GM19240 (cell line): Measurements from ENCODE around the gene PMEPA1.

Experiments
- DNase-seq: peaks from one replicate; pipeline ENCODE4 v3.0.0; 2011; ENCODE audit warnings: low spot score; ENCODE audit not compliant: insufficient read length

PMEPA1 gene

DNA sequence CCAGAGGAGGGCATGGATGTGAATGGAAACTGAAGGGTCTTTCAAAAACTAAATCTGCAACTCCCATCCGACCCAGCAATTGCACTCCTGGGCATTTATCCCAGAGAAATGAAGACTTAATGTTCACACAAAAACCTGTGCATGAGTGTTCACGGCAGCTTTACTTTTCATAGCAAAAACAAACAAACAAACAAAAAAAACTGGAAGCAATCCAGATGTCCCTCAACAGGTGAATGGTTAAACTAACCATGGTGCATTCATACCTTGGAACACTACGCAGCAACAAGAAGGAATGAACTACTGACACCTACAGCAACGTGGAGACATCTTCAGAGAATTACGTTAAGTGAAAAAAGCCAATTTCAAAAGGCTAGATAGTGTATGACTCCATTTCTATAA is 32.2 kb downstream of the PMEPA1 start:
- no peak for DNase-seq

DNA sequence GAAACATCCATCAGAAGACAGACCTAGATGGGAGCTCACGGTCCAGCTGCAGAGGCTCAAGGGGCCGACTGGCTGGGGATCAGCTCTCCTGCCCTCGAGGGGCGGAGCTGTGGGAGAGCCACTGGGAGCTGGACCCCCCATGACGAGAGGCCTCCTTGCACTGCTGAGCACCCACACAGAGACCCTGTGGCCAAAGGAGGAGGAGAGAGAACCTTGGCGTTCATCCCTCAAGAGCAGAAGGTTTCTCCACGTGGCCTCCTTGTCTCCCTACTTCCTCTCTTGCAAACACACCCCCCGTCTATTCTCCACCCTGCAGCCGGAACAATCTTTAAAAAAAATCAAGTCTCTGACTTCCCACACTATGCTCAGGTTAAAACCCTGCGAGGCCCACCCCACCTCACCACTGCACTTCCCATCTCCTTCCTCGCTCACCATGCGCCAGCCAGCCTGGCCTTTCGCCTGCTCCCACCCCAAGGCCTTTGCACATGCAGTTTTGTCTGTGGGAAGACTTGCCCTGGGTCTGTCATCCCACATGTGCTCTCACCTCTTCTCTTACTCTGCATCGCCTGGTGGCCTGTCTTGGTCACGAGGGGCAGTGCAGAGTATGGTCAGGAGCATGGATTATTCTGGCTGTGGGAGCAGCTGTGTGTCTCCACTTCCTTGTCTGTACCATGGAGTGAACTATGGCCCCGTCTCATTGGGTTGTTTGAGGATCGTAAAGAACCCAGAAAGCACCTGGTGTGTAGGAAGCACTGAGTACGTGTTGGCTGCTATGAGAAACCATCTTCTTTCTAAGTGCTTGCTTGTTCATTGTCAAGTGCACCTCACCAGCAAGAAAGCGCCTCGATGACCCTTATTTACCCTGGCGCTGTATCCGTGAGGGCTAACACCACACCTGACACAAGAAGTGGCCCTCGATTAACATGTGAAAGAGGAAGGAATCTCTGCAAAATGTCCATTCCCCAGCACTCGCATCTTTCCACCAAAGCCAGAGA is 32.9 kb downstream of the PMEPA1 start:
- DNase-seq = no peak

DNA sequence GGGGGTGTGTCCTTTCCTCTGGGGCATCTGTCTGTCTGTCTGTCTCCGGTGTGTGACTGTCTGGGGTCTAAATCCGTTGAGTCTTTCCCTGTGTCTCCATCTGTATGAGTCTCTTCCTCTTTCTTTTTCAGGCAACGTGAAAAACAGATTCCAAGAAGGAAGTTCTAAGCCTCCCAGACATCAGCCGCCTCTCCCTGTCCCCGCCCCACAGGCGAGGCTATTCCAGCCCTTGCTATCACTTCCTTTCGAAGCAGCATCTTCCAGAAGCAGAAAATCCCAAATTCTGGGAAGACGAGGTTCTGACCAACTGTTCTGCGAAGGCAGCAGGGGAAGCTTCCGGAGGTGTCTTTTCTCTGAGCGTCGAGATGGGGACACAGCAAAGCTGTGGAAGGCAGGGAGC is 34.0 kb downstream of the PMEPA1 start:
- DNase-seq = no peak

DNA sequence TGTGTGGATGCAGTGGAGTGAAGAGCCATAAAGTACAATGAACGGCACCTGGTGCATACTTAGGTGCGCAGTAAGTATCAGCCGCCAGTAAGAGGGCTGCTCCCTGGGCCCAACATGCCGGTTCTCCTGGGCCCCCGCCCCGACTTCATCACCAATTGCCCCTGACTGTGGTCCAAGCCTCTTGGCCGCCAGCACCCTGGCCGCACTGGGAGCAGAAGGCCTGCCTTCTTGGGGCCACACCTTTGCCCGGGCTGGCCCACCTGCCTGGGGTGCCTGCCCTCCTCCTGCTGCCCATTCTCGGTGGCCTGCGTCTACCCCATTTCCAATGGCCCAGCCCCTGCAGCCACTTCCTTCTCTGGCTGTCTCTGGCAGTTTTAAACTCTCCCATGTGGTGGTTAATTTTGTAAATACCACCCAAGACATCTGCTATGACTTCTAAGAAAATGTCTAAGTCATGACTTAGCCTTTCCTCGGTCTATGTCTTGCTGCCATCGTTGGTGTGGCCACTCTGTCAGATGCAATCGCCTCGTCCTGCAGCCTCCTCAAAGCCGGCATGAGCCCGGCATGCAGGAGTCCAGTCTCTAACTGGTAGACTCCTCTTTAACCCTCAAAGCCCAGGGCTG is 36.8 kb downstream of the PMEPA1 start:
- DNase-seq = no peak

DNA sequence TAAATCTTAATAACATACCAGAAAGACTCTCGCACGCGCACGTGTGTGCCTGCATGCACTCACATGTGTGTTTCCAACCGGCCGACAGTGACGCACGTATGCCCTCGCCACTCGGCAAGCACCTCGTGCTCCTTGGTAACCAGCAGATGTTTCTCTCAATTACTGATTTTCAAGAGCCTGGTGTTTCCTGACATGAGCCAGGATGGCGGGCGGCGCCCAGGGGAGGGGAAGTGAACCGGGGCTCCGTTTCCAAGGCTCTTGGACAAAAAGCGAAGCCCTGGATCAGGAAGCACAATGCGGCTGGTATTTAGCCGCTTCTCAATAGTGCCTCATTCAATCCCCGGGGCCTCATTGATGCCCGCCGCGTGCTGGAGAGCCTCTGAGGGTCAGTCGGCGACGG is 37.7 kb downstream of the PMEPA1 start:
- no peak for DNase-seq

DNA sequence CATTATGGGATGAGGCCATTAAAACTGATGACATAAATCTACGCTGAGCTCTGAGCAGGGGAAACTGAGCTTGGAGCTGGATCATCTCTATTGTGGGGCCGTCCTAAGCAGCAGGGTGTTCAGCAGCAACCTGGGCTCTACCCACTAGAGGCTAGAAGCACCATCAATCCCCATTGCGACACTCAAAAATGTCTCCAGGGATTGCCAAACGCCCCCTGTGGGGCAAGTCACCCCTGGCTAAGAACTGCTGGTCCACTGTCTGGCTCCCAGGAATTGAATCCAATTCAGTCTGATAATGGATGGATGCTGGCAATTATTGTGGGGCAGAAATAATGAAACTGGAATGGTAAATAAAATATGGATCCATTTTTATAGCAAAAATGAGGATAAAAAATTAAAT is 38.2 kb downstream of the PMEPA1 start:
- no peak for DNase-seq

DNA sequence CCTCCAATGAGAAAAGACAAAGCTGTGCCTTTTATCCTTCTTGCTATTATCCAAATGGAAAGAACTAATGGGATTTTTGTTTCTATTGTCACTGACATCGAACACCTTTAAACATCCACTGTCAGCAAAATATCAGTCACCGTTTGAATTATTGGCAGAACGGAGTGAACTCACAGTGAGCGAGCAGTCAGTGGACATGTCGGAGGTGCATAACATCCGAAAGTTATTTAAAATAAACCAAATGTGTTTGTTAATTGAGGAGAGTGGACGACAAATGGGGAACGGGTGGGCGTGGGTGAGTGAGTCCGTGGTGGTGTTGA is 38.8 kb downstream of the PMEPA1 start:
- no peak for DNase-seq

DNA sequence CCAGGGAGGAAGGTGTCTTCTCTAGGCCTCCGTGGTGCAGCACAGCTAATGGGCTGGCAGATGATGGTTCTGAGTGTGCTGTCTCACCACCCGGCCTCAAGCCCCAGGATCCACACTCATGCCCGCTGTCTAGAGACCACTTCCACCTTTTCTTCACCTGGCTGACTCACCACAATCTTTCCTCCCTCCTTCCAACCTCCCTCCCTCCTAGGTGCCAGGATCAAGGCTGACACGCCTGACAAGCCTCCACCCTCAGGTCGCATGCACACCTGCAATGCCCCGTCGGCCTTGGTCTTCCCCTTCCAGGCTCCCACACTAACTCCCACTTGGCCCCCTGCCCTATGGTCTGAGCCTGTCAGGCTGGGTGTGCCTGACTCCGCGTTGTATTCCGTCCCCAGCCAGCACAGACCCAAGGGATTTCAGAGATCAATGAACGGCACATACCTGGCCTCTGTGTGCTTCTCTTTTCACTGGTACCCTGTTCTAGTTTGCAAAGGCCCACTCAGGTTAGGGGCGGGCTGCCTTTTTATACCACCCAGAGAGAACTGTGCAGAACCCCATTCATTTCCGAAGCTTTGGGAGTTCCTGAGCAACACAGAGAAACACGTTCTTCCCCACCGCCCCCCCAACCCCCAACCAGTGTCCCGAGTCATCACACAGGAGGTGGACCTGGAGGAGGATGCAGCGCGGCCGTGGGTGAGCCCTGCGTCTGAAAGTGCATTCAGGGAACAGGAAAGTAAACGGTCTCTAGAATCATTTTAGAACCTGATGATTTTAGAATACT is 39.3 kb downstream of the PMEPA1 start:
- no peak for DNase-seq

DNA sequence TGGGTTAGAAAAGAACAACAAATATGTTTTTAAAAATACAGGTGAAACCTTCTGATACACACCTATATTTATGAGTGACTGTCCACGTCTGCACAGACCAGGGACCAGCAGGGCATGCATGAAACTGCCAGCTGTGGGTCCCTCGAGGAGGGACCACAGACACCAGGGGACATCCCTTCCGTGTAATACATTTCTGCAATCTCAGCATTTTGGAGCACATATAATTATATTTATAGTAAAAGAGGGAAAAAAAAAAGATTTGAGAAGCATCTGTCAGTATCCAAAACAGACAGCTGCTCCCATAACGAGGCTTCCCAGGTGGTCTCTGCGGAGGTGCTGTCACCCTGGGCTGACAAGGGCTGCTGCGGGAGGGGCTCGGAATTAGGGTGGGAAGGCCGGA is 40.2 kb downstream of the PMEPA1 start:
- DNase-seq = no peak

DNA sequence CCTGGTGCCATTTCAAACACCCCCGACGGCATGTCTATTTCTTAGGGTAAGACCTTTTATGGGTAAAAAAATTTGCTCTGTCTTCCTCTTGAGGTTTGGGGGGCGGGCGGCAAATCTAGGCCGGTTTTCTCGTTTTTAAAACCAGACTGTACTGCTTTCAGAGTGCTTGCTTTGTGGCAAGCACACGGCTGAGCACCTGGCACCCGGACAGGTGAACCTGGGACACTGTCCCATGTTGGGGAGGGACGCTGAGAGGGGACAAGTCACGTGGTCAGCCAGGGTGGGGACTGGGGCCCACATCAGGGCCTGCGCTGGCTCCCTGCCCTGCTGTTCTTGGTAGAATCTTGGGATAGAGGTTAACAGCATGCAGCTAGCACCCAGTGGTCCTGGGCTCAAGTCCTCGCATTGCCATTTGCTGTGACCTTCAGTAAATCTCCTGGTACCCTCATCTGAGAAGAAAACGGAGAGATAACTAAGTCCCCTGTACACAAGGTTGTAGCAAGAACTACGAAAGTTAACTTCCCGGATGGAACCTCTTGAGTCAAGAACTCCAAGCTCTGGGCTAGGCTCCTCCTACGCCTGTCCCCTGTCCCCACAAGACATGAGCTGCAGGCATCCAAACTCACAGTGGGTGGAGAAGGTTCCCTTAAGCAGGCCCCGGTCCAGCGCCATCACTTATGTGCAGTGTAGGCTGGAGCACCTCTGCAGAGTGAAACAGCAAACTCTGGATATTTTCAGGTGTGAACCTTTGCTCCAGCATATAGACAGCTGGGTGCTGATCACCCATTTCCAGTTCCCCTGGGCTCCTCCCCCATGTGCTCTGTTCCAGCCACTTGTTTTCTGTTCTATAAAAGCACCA is 41.7 kb downstream of the PMEPA1 start:
- DNase-seq = no peak

DNA sequence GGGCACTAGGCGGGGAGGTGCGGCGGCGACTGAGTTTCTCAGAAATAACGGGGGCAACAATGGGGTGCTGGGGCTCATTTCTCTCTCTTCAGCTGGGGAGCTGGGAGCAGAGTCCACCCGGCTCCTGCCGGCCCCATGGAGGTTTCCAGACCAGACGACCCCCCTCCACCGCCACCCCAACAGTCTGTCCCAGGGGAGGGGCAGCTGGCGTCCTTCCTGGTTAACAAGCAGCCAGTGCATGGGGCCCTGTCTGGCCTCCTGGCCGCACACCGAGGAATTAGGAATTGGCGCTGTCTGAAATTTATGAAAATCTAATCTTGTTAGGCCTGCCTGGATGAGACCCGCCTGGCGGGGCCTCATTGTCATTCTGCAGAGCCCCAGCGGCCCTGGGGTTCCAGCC is 42.4 kb downstream of the PMEPA1 start:
- no peak for DNase-seq

DNA sequence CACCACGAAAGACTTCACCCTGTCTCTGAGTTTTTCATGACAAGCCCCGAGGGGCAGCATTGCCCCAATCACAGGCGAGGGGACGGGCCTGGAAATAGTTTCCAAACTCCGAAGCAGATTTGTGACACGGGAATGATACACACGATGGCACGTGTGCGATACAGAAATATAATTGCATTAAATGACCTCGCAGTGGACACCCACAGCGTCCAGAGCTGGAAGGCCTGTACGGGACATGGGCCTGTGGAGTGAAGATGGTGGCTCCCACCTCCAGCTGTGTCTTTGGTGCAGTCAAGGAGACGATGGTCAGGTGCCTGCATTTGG is 43.0 kb downstream of the PMEPA1 start:
- DNase-seq = no peak

DNA sequence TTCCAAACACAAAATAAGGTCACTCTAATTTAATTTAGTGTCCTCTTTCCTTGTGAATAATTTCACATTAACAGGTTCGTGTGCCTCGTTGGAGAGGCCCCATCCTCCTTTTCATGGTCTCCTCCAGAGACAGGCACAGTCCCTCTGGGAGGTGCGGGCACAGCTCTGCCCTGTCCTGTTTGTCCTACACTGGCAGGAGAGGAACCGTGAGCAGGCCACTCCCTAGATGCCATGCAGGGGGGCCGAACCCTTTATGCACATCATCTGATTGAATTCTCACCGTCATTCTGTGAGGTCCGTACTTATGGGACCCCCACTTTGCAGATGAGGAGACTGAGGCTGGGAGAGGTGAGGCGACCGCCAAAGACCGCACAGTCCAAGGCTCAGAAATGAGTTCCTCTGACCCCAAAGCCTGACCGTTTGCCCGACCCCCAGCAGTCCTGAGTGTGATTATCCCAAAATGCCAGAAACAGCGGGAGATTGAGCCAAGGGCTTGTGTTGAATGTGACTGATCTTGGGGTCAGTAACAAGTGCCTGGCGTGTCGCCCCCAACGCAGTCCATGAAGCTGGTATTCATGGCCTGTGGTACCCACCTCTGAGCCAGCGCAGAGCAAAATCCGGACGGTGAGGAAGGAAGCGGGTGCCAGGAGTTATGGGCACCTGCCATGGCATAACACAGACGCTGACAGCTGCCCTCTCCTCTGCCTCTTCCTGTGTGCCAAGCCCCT is 43.5 kb downstream of the PMEPA1 start:
- DNase-seq = no peak

DNA sequence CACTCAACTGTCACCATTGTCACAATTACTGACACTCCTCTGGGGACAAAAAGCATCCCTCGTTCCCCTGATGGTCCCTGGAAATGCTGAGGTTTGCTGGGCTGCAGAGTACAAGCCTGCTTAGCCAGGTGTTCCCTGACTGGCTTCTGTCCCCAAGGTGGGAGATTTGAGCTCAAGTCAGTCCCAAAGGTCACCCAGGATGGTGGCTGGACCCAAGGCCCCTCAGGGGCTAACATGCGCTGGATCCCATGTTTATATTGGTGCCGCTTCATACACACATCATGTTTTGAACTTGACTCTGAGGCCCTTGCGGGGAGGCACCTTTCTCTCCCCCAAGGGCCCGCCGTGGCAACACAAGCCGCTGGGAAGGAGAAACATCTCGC is 44.2 kb downstream of the PMEPA1 start:
- no peak for DNase-seq

DNA sequence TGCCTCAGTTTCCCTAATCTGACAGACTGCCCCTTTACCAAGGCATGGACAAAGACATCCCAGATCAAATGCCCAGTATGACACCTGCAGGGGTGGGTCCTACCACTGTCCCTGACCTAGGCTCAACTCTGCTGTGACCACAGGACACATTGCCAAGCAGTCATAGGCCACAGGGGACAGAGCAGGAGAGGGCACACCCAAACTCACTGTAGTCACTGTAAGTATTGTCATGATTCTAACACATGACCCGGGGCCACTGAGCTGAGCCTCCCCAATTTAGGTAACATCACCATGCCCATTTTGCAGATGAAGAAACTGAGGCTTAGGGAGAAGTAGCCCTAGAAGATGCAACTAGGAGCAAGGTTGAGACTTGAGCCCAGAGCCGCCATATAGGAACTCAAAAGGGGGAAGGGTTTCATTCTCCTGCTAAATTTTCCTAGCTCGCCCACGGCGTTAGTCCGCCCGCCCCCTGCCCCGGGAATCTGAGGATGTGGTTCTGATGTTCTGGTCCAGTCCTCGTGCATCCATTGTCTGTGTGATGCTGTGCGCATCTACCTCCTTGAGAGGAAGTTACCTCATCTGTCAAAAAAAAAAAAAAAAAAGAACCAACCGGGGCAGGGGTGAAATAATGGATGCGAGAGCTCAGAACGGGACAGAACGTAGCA is 44.8 kb downstream of the PMEPA1 start:
- no peak for DNase-seq

DNA sequence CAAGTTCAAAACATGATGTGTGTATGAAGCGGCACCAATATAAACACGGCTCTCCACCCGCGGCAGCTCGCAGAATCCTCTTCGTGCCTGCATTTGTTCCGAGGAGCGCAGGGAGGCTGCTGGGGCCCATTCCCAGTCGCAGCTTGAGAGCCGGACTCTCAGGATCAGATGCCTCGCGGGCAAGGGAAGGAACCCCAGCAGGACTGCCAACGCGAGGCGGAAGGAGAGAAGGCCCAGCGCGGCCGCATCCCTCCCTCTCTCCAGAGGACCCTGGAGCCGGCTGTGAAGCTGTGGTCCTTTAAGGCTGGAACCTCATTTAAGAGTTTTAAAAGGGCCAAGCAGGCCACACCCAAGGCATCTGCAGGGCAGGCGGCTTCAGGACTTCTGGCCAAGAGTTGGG is 45.3 kb downstream of the PMEPA1 start:
- DNase-seq = no peak

DNA sequence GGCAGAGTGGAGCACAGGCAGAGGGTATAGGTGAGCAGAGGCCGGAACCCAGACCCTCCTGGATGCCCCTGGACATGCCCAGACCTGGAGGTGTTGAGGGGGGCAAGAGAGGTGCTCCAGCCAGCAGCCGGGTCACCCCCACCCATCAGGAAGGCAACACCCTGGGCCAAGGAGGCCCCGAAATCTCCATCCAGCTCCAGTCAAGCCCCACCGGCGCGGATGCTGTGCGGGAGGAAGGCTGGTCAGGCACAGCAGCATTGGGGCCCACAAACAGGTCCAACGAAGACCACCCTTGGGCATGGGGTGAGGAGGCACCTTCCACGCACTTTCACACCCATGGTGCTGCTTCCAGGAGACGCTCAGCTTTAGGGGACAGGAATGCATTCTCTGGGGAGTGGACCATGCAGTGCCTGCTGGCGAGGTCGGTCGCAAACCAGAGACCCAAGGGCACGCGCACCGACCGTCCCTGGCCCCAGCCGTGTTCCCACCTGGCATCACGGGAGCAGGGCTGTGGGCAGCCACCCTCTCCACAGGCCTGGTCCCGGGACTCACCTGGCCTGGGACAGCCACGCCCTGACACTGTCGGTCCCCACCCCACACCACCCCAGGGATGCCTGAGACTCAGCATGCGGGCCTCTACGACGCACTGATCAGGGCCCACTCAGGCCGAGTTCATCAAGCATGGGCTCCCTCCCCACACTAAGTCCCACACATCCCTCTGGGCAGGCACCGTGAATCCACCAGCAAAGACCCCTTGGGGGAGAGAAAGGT is 45.9 kb downstream of the PMEPA1 start:
- no peak for DNase-seq

DNA sequence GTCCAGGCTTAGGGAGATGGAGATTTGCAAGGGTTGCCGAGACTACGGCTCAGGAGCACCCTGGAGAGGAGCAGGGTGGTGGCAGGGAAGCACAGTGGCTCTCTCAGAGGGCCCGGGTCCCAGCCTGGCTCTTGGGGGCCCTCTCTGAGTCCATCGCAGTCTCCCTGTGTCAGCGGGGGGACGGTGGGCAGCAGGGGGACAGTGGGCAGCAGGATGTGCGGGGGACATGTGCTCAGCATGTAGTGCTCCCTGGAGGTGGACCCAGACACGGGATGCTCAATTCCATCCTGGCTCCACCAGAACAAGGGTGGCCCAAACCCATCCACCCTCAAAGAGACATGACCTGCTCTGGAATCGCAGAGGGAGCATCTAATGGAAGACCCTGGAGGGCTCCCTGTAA is 46.6 kb downstream of the PMEPA1 start:
- no peak for DNase-seq

DNA sequence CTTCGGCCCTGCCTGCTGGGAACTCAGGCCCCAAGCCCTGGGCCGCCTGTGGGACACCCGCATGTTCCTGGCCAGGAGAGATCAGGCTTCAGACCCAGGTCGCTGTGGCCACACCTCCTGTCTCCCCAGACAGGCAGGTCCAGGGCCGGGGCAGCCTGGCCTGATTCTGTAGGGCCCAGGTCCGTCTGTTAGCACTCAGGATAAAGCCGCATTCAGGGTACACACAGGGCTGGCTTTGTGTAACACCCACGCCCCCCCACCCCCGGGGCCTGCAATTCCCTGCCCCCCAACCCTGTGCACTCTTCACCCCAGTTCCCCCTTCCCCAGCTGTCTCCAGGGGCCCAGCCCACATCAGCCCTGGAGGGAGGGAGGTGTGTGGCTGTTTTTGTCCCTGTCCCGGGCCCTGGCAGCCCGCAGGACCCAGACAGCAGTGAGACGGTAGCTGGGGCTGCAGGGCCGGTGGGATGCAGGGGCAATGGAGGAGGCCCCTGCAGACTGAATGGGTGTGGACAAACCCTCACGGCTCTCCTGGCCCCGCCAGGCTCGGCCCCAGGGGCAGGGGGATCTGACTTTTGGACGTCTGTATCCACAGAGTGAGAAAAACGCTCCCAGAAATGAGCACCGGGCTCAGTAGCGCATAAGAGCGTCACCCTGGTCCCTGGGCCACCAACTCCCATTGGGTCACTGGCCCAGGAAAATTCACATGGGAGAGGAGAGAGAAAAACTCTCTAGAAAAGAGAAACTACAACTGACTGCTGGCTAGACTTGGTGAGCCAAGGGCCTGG is 47.2 kb downstream of the PMEPA1 start:
- no peak for DNase-seq
